PC-3 (cell line): ENCODE results near the gene TLR8.

Experiments
- CTCF ChIP-seq: fragments of 300-600 bp; sonication (generic); conservative IDR thresholded peaks from 2 replicates; pipeline ENCODE4 v1.5.1; 2017; ENCODE audit warnings: antibody characterized with exemption, low read depth, mild to moderate bottlenecking, low read length
- EZH2phosphoT487 ChIP-seq: fragments of 300-600 bp; sonication (generic); IDR thresholded peaks from 2 replicates; pipeline ENCODE4 v1.6.1; 2018; ENCODE audit warnings: mild to moderate bottlenecking, antibody characterized with exemption, low read length, borderline replicate concordance

- TF ChIP-seq EZH2phosphoT487, result no peak
- no peak for TF ChIP-seq CTCF
Observed at GRCh38 chrX:12868747-12869146, 37.7 kb upstream of the TLR8 start.
